GM12874 (cell line): ENCODE results near the gene UHMK1.

Experiments
- CTCF ChIP-seq: IDR thresholded peaks from 2 replicates; pipeline ENCODE4 v1.5.1; 2011; ENCODE audit warnings: low read depth, mild to moderate bottlenecking, control low read depth, low read length, moderate library complexity; ENCODE audit not compliant: insufficient read depth

Gene UHMK1

GRCh38 chr1:162475089-162475488, 22.5 kb upstream of the UHMK1 start:
- TF ChIP-seq CTCF, result no peak

- no peak for TF ChIP-seq CTCF
Observed at GRCh38 chr1:162475539-162476185, 22.0 kb upstream of the UHMK1 start.

- TF ChIP-seq CTCF, result no peak
Observed at GRCh38 chr1:162476620-162477019, 21.0 kb upstream of the UHMK1 start.

- TF ChIP-seq CTCF, result no peak
Observed at GRCh38 chr1:162485236-162485635, 12.4 kb upstream of the UHMK1 start.

GRCh38 chr1:162487241-162487640, 10.4 kb upstream of the UHMK1 start:
- TF ChIP-seq CTCF, result no peak

GRCh38 chr1:162488219-162488618, 9.4 kb upstream of the UHMK1 start:
- TF ChIP-seq CTCF, result no peak

- no peak for TF ChIP-seq CTCF
Observed at GRCh38 chr1:162497104-162497722, 405 bp upstream of the UHMK1 start.
